Kidney epithelial cell (primary cell): Measurements from ENCODE around the gene FLNB. TPM values are rescaled to one million over a fixed set of nuclear protein-coding genes. Genes with fewer than 3 reads are reported as not detected.
"Not testable (repeated sequence)": the region's sequence is repeated elsewhere in the genome, so short reads cannot be mapped to it uniquely, and the experiment has no call there.

Experiments used
- DNase-seq: peaks from one replicate; pipeline ENCODE4 v3.0.0-alpha.2; 2010; ENCODE audit warnings: low read depth
- H3K27me3 ChIP-seq: 2 replicates; pipeline ENCODE4 v1.6.0; 2011; ENCODE audit warnings: low read length; ENCODE audit not compliant: control insufficient read depth, insufficient read depth
- H3K36me3 ChIP-seq: 2 replicates; pipeline ENCODE4 v1.5.1; 2011; ENCODE audit warnings: low read length; ENCODE audit not compliant: control insufficient read depth, insufficient read depth
- H3K4me3 ChIP-seq: 2 replicates; pipeline ENCODE4 v1.5.1; 2011; ENCODE audit warnings: low read depth, mild to moderate bottlenecking, control low read depth, low read length
- total RNA-seq: library from RNA; depleted of rRNA; stranded (reverse); fragments of >200 nt; gene quantifications from 2 replicates; pipeline ENCODE4 v1.2.3, GENCODE V29; 2015
- TF ChIP-seq, protein P1 (sequence below): IDR thresholded peaks from 2 replicates; pipeline ENCODE4 v1.5.1; 2011; ENCODE audit warnings: mild to moderate bottlenecking, moderate library complexity, low read length, control low read depth, inconsistent platforms; ENCODE audit not compliant: insufficient read depth, poor library complexity, severe bottlenecking

The FLNB gene
- total RNA-seq, 1 donor from 2014 or later: 536 TPM

DNA sequence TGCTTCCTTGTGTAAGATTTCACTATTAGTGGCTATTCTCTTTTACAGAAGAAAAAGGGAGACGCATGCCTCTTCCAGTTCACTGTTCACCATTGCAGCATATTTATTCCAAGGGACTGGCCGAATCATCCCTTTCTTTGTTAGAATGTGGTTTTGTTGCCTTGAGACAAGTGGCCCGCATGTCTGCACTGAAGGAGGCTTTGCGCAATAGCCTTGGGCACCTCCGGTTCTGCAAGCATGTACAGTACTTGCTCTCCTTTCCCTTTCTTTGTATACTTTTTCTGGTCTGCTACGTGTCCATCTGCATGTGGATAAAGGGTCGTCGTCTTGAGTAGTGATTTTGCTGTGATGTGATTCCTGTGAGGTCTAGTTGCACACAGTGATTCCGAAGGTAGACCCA, 43.0 kb downstream of the FLNB start:
- Histone ChIP-seq H3K36me3 (no peaks in the 10 kb centered on the region), H3K27me3 (no peaks in the 10 kb centered on the region), H3K4me3 (no peak overlapping the region)
- peak; percentile 82 for DNase-seq
- TF ChIP-seq, protein P1, sequence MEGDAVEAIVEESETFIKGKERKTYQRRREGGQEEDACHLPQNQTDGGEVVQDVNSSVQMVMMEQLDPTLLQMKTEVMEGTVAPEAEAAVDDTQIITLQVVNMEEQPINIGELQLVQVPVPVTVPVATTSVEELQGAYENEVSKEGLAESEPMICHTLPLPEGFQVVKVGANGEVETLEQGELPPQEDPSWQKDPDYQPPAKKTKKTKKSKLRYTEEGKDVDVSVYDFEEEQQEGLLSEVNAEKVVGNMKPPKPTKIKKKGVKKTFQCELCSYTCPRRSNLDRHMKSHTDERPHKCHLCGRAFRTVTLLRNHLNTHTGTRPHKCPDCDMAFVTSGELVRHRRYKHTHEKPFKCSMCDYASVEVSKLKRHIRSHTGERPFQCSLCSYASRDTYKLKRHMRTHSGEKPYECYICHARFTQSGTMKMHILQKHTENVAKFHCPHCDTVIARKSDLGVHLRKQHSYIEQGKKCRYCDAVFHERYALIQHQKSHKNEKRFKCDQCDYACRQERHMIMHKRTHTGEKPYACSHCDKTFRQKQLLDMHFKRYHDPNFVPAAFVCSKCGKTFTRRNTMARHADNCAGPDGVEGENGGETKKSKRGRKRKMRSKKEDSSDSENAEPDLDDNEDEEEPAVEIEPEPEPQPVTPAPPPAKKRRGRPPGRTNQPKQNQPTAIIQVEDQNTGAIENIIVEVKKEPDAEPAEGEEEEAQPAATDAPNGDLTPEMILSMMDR: no peak

DNA sequence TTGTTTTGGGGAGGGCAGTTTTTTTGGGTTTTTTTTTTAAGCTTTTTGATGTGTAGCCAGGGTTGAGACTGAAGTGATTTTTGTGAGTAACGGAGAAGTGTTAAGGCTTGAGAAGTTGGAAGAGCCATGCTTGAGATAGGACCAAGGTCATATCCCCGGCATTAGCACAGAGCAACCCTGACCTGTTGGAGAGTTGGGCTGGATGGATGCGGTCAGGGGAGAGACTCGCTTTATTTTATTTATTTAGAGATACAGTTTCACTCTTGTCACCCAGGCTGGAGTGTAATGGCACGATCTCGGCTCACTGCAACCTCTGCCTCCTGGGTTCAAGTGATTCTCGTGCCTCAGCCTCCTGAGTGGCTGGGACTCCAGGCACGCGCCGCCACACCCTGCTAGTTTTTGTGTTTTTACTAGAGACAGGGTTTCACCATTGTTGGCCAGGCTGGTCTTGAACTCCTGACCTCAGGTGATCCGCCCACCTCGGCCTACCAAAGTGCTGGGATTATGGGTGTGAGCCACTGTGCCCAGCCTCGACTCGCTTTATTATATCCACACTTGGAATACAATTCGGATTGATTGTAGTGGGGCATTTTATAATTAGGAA, 43.5 kb downstream of the FLNB start:
- not testable (repeated sequence) for H3K4me3 ChIP-seq, H3K27me3 ChIP-seq, H3K36me3 ChIP-seq, DNase-seq

DNA sequence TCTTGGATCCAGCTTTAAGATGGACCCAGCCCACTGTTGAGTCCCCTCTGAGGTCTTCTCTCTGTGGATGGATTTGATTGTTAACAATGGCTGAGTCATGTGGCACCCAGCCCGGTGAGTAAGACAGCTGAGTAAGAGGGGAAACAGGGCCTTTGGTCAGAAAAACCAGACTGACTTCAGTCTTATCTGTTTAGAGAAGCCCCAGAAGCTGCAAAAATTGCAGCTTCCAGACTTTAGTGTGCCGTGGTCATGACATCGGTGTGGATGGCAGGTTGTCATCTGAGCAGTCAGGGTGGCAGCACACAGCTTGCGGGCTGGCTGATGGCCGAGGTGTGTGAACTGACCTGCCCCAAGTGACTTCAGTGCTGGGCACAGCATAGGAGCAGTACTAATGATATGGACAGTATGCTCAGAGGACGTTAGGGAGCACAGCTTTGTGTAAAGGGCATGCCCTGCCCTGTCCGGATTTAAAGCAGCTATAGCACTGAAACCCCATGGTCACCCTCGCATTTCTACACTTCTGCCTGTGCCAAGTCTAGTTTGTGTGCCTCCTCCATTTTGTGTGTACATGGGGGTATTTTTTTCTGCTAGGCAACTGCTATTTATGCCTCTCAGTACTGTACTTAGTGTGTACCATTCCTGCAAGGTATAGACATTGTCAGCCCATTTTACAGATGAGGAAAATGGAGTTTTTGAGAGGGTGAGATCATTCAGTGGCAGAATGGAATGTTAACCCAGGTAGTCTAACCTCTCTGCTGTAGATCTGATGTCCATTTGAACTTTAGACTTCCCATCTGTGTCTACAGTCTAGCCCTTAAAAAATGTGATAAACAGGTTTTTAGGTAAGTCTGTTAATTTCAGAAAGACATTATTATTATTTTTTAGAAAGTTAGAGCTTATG, 44.4 kb downstream of the FLNB start:
- peak; percentile 92 for DNase-seq
- H3K27me3 ChIP-seq: no peaks in the 10 kb centered on the region
- no peak overlapping the region for H3K4me3 ChIP-seq
- no peaks in the 10 kb centered on the region for H3K36me3 ChIP-seq
- TF ChIP-seq, protein P1: no peak

DNA sequence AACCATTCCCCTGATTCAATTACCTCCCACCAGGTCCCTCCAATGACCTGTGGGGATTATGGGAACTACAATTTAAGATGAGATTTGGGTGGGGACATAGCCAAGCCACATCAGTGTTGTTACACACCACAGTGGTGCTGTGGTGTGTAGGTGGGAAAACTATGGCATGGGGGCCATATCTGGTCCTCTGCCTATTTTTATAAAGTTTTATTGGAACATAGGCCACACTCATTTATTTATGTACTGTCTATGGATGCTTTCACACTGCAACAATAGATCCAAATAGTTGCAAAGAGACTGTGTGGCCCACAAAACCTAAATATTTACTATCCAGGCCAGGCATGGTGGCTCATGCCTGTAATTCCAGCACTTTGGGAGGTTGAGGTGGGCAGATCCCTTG, 46.4 kb downstream of the FLNB start:
- TF ChIP-seq, protein P1: no peak
- DNase-seq: no peak
- Histone ChIP-seq H3K4me3 (no peak overlapping the region), H3K36me3 (no peaks in the 10 kb centered on the region), H3K27me3 (no peaks in the 10 kb centered on the region)

DNA sequence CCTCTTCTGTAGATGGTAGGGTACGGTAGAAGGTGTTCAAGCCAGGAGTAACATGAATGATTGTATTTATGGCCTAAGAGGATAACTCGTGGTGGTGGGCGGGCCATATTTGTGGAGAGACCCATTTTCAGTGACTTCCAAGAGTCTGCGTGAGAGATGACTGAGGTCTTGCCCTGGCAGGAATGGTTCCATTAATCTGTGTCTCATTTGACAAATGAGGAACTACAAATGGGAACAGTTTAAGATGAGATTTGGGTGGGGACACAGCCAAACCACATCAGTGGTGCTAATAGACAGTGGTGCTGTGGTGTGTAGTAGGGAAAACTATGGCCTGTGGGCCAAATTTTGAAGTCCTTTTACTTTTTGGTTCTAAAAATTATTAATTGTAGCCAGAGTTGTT, 47.1 kb downstream of the FLNB start:
- Histone ChIP-seq H3K4me3 (no peak overlapping the region), H3K27me3 (no peaks in the 10 kb centered on the region), H3K36me3 (no peaks in the 10 kb centered on the region)
- TF ChIP-seq, protein P1: no peak
- DNase-seq: no peak

DNA sequence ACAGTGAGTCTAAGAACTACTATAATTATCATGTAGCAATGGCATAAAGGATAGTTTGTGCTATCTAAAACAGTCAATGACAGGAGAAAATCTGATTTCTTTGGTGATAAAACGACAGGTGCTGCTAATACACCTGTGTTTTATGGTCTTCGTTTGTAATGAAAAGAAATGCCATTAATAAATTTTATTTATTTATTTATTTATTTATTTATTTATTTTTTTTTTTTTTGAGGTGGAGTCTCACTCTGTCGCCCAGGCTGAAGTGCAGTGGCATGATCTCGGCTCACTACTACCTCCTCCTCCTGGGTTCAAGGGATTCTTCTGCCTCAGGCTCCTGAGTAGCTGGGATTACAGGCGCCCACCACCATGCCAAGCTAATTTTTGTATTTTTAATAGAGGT, 47.7 kb downstream of the FLNB start:
- not testable (repeated sequence) for H3K36me3 ChIP-seq, DNase-seq, H3K27me3 ChIP-seq

More for the DNA sequence above, 47.7 kb downstream of the FLNB start:
- H3K4me3 ChIP-seq: not testable (repeated sequence)
